ENCODE measurements around the gene NGEF.
"Not testable (repeated sequence)": the region's sequence is repeated elsewhere in the genome, so short reads cannot be mapped to it uniquely, and the experiment has no call there.

Gene NGEF

GRCh38 chr2:232925821-232926156, 87.3 kb downstream of the NGEF start:
- Mint-ChIP-seq H3K9me3 (no peaks in the 10 kb centered on the region), H3K4me1 (peaks cover 16% of the 10 kb centered on the region), H3K4me3 (no peak overlapping the region), H3K36me3 (peaks cover 5% of the 10 kb centered on the region), H3K27ac (no peak overlapping the region), H3K27me3 (peaks cover 33% of the 10 kb centered on the region)

- peaks cover 5% of the 10 kb centered on the region for H3K36me3 Mint-ChIP-seq
- H3K4me3 Mint-ChIP-seq = no peak overlapping the region
- H3K27ac Mint-ChIP-seq = no peak overlapping the region
- H3K27me3 Mint-ChIP-seq = peaks cover 33% of the 10 kb centered on the region
- peaks cover 16% of the 10 kb centered on the region for H3K4me1 Mint-ChIP-seq
- H3K9me3 Mint-ChIP-seq = no peaks in the 10 kb centered on the region
Observed at GRCh38 chr2:232925153-232925820, 87.8 kb downstream of the NGEF start.

- no peaks in the 10 kb centered on the region for H3K9me3 Mint-ChIP-seq
- no peak overlapping the region for H3K27ac Mint-ChIP-seq
- H3K4me1 Mint-ChIP-seq = peaks cover 10% of the 10 kb centered on the region
- peaks cover 5% of the 10 kb centered on the region for H3K36me3 Mint-ChIP-seq
- no peak overlapping the region for H3K4me3 Mint-ChIP-seq
- peaks cover 32% of the 10 kb centered on the region for H3K27me3 Mint-ChIP-seq
Observed at GRCh38 chr2:232924433-232924832, 88.6 kb downstream of the NGEF start.

GRCh38 chr2:232920760-232921159, 92.3 kb downstream of the NGEF start:
- H3K36me3 Mint-ChIP-seq = no peaks in the 10 kb centered on the region
- no peak overlapping the region for H3K27ac Mint-ChIP-seq
- H3K4me3 Mint-ChIP-seq = no peak overlapping the region
- H3K9me3 Mint-ChIP-seq = no peaks in the 10 kb centered on the region
- peaks cover 29% of the 10 kb centered on the region for H3K27me3 Mint-ChIP-seq
- H3K4me1 Mint-ChIP-seq = no peaks in the 10 kb centered on the region

GRCh38 chr2:232920055-232920454, 93.0 kb downstream of the NGEF start:
- Mint-ChIP-seq H3K36me3 (no peaks in the 10 kb centered on the region), H3K27ac (no peak overlapping the region), H3K27me3 (peaks cover 24% of the 10 kb centered on the region), H3K4me3 (no peak overlapping the region), H3K4me1 (no peaks in the 10 kb centered on the region), H3K9me3 (no peaks in the 10 kb centered on the region)

GRCh38 chr2:232919141-232919540, 93.9 kb downstream of the NGEF start:
- Mint-ChIP-seq H3K4me1 (no peaks in the 10 kb centered on the region), H3K4me3 (no peak overlapping the region), H3K27me3 (peaks cover 18% of the 10 kb centered on the region), H3K36me3 (no peaks in the 10 kb centered on the region), H3K27ac (no peak overlapping the region), H3K9me3 (no peaks in the 10 kb centered on the region)

GRCh38 chr2:232913903-232914302, 99.2 kb downstream of the NGEF start:
- peaks cover 4% of the 10 kb centered on the region for H3K36me3 Mint-ChIP-seq
- no peaks in the 10 kb centered on the region for H3K4me1 Mint-ChIP-seq
- H3K27ac Mint-ChIP-seq = no peak overlapping the region
- H3K27me3 Mint-ChIP-seq = peaks cover 23% of the 10 kb centered on the region
- H3K4me3 Mint-ChIP-seq = no peak overlapping the region
- peaks cover 19% of the 10 kb centered on the region for H3K9me3 Mint-ChIP-seq

- H3K4me1 Mint-ChIP-seq = no peaks in the 10 kb centered on the region
- H3K4me3 Mint-ChIP-seq = no peak overlapping the region
- no peak overlapping the region for H3K27ac Mint-ChIP-seq
- H3K36me3 Mint-ChIP-seq = peaks cover 4% of the 10 kb centered on the region
- peaks cover 19% of the 10 kb centered on the region for H3K9me3 Mint-ChIP-seq
- H3K27me3 Mint-ChIP-seq = peaks cover 20% of the 10 kb centered on the region
Observed at GRCh38 chr2:232911712-232912277, 101.3 kb downstream of the NGEF start.

GRCh38 chr2:232910376-232910775, 102.7 kb downstream of the NGEF start:
- Mint-ChIP-seq H3K4me3 (no peak overlapping the region), H3K9me3 (peaks cover 19% of the 10 kb centered on the region), H3K4me1 (no peaks in the 10 kb centered on the region), H3K27ac (no peak overlapping the region), H3K36me3 (peaks cover 4% of the 10 kb centered on the region), H3K27me3 (peaks cover 19% of the 10 kb centered on the region)

- no peak overlapping the region for H3K4me3 Mint-ChIP-seq
- peaks cover 4% of the 10 kb centered on the region for H3K36me3 Mint-ChIP-seq
- no peaks in the 10 kb centered on the region for H3K4me1 Mint-ChIP-seq
- peaks cover 19% of the 10 kb centered on the region for H3K9me3 Mint-ChIP-seq
- no peak overlapping the region for H3K27ac Mint-ChIP-seq
- peaks cover 18% of the 10 kb centered on the region for H3K27me3 Mint-ChIP-seq
Observed at GRCh38 chr2:232908695-232909094, 104.4 kb downstream of the NGEF start.

- Mint-ChIP-seq H3K27me3 (peaks cover 15% of the 10 kb centered on the region), H3K9me3 (peaks cover 15% of the 10 kb centered on the region)
- H3K4me3 Mint-ChIP-seq, H3K27ac Mint-ChIP-seq, H3K36me3 Mint-ChIP-seq, H3K4me1 Mint-ChIP-seq: not testable (repeated sequence)
Observed at GRCh38 chr2:232907718-232908085, 105.4 kb downstream of the NGEF start.

GRCh38 chr2:232906867-232907717, 106.0 kb downstream of the NGEF start:
- not testable (repeated sequence) for H3K27ac Mint-ChIP-seq, H3K4me1 Mint-ChIP-seq, H3K36me3 Mint-ChIP-seq, H3K4me3 Mint-ChIP-seq
- peaks cover 15% of the 10 kb centered on the region for H3K27me3 Mint-ChIP-seq
- H3K9me3 Mint-ChIP-seq = peaks cover 15% of the 10 kb centered on the region

- H3K9me3 Mint-ChIP-seq = no peaks in the 10 kb centered on the region
- H3K27me3 Mint-ChIP-seq = peaks cover 2% of the 10 kb centered on the region
- no peaks in the 10 kb centered on the region for H3K36me3 Mint-ChIP-seq
- H3K27ac Mint-ChIP-seq = no peak overlapping the region
- no peaks in the 10 kb centered on the region for H3K4me1 Mint-ChIP-seq
- no peak overlapping the region for H3K4me3 Mint-ChIP-seq
Observed at GRCh38 chr2:232903989-232904388, 109.1 kb downstream of the NGEF start.

GRCh38 chr2:232901736-232902578, 111.1 kb downstream of the NGEF start:
- Mint-ChIP-seq H3K4me1 (no peaks in the 10 kb centered on the region), H3K4me3 (no peak overlapping the region), H3K27ac (no peak overlapping the region)

GRCh38 chr2:232900811-232901735, 112.0 kb downstream of the NGEF start:
- Mint-ChIP-seq H3K36me3 (no peaks in the 10 kb centered on the region), H3K4me3 (no peak overlapping the region), H3K27ac (no peak overlapping the region), H3K9me3 (no peaks in the 10 kb centered on the region), H3K4me1 (no peaks in the 10 kb centered on the region), H3K27me3 (no peaks in the 10 kb centered on the region)

More at GRCh38 chr2:232901736-232902578, 111.1 kb downstream of the NGEF start:
- Mint-ChIP-seq H3K36me3 (no peaks in the 10 kb centered on the region), H3K27me3 (no peaks in the 10 kb centered on the region), H3K9me3 (no peaks in the 10 kb centered on the region)
